C1 segment of cervical spinal cord (tissue), 14 donors: ENCODE measurements around the gene DDX24.

Source experiments
- DNase-seq, 14 donors: peaks; one replicate each; lab custom pipeline; 2025; lab: John Stamatoyannopoulos, UW

The DDX24 gene

GRCh38 chr14:94115058-94115591 lies 34.1 kb upstream of the DDX24 start:
- peak in 5 of 14 donors; percentile 15 to 29 (median 22) for DNase-seq

GRCh38 chr14:94114589-94115057 lies 33.6 kb upstream of the DDX24 start:
- no peak for DNase-seq

DNA sequence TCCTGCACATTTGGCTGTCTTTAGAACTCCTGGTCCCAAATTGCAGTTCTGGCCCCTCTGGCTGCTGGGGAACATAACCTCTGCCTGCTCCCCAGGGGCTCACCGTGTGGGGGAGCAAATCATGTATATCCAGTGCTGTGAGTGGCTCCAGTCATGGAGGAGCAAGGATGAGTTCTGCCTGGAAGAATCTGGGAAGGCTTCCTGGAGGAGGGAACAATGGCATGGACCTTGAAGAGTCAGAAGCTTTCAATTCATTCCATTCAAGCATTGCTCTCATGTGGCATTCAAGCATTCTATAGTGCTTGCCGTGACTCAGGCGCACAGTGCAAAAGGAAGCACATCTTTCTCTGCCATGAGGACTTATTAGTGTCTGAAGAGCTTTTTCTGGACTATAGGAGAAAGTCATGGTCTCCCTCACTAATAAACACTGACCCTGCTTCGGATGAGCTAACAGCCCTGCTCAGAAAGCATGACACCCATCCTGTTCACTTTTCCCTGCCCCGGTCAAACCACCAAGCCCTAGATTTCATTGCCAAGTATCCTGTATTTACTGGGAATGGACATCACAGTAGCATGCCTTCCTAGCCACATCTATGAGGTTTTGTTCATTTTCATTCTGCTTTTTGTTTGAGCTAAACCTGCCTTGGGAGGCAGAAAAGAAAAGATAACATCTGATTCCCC lies 33.0 kb upstream of the DDX24 start:
- DNase-seq, result no peak

- peak in 4 of 14 donors; percentile 21 to 43 (median 26) for DNase-seq
Observed at GRCh38 chr14:94113490-94113889, 32.5 kb upstream of the DDX24 start.

- DNase-seq, result no peak
Observed at GRCh38 chr14:94113073-94113472, 32.1 kb upstream of the DDX24 start.

DNA sequence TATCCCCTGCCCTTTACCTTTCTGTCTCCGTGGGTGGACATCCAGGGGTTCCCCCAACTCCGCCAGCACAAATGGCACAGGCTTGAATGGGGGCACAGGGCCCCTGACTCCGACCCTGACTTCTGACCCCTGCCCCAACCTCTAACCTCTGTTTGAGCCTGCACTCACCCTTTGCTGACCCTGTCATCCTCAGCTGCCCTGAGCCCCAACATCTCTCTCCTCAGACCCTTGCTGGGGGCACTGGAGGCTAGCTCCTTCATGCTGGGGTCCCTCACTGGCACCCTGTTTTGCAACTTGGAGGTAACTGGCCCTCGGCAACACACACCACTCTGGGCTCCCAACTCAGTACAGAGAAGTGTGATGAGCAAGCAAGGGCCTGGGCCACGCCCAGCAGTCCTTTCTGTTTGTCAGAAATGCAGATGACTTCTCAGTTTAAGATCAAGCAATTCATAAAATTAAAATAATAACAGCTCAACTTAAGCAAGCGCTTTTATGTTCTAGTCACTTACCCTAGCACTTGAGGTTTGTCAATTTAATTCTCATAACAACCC lies 31.6 kb upstream of the DDX24 start:
- DNase-seq, result no peak

DNA sequence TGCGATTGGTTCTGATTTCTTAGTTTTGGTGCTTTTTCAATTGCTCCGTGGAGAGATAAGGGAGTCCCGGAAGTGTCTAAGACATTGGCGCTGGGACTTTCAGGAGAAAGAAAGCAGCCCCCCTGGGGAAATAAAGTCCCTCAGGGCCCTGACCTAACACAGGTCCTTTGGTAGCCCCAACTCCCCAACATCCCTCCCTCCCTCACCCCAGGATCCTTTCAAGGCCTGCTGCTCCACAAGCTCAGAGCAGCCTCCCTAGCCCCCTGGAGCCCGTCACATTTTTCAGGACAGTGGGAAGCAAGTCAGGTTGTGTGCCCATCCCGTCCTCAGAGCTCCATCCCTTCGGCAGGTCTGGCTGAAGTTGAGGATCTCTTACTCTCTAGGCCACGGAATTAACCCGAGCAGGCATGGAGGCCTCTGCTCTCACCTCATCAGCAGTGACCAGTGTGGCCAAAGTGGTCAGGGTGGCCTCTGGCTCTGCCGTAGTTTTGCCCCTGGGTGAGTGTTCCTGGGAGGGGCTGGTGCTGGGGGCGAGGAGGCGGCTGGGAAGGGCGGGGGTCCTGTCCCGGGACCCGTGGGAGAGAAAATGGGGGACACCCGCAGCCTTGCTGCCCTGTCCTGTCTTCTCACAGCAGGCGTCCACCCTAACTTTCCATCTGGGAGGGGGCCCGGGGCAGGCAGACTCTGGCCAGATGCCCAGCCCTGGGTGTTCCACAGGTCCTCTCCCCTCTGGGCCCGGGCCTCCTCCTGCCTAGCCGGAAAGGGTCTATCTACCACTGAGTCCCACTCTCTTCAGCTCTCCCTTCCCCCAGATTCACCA lies 30.5 kb upstream of the DDX24 start:
- no peak for DNase-seq

GRCh38 chr14:94110552-94111181 lies 29.7 kb upstream of the DDX24 start, which contains the start of gene IFI27:
TSS of gene IFI27 (plus strand) at chr14:94110736.
- DNase-seq, result no peak

DNA sequence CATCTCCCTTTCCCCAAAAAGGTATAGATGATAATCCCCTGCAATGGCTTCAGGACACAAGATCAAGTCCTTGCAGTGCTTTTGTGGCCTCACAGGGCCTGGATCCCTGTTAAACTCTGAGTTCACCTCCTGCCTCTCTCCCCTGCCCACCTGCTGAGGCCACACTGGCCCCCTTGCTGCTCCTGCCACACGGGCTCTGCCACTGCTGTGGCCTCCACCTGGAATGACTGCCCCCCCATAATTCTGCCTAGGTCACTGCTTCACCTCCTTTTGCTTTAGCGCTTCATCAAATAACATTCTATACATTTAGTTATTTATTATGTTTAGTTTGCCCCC lies 28.9 kb upstream of the DDX24 start:
- no peak for DNase-seq

GRCh38 chr14:94104731-94105130 lies 23.7 kb upstream of the DDX24 start:
- no peak for DNase-seq

- DNase-seq, result peak in 1 of 14 donors; percentile 29
Observed at GRCh38 chr14:94103554-94104150, 22.6 kb upstream of the DDX24 start.

DNA sequence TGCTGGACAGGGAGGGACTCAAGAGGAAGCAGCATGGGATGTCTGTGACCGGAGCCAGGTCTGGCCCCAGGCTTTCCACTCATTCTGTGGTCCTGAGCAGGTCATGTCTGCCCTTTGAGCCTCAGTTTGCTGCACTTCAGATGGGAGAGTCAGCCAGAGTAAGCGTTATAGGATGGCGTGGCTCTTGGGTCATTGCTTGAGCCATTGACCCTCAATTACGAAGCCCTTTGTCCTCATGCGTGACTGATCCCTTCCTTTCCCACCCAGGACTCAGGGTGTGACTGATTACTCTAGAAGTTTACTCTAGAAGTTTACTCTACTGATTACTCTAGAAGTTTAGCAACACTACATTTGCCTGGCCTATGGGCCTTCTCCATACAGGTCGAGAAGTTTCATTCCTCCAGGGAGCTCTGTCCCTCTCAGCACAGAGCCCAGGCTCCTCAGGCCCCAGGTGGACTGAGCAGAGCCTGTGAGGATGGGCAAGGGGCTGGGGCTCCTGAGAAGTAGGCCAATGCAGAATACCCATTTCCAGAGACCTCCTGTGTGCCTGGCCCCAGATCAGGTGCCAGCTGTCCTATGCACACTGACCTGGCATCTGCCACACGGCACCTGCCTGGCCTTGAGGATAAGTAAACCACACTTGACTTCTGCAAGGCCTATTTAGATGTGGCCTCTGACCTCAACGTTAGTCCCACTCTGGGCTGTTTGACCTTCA lies 21.9 kb upstream of the DDX24 start:
- no peak for DNase-seq

DNA sequence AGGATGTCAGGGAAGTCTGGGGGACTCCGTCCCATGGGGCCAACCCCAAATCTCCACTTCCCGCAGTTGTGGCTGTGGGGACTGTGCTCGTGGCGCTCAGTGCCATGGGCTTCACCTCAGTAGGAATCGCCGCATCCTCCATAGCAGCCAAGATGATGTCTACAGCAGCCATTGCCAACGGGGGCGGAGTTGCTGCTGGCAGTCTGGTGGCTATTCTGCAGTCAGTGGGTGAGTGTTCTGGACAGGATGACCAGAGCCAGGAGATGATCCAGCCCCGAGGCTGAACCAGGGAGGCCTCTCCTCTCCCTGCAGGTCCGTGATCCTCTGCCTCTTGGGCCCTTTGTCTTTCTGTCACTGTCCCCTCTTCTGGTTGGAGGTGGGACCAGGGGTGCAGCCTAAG lies 20.7 kb upstream of the DDX24 start:
- peak in 4 of 14 donors; percentile 16 to 66 (median 41) for DNase-seq

DNA sequence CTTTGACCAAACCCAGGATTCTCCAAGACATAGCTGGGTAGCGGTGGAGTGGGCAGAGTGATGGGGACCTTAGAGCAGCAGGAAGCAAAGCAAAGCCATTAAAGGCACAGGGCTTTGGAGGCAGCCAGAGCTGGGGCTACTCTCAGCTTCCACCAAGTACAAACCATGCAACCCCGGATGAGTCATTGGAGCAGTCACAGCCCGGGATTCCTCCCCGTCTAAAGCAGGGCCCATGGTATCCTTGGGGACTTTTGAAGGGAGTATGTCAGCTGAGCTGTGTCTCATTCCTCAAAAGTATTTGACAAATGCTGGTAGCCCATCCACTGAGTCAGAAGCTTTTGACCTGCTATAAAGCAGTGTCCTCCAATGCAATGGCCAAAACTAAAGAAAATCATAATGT lies 19.8 kb upstream of the DDX24 start:
- peak in 1 of 14 donors; percentile 59 for DNase-seq

- no peak for DNase-seq
Observed at GRCh38 chr14:94099006-94099405, 18.0 kb upstream of the DDX24 start.

DNA sequence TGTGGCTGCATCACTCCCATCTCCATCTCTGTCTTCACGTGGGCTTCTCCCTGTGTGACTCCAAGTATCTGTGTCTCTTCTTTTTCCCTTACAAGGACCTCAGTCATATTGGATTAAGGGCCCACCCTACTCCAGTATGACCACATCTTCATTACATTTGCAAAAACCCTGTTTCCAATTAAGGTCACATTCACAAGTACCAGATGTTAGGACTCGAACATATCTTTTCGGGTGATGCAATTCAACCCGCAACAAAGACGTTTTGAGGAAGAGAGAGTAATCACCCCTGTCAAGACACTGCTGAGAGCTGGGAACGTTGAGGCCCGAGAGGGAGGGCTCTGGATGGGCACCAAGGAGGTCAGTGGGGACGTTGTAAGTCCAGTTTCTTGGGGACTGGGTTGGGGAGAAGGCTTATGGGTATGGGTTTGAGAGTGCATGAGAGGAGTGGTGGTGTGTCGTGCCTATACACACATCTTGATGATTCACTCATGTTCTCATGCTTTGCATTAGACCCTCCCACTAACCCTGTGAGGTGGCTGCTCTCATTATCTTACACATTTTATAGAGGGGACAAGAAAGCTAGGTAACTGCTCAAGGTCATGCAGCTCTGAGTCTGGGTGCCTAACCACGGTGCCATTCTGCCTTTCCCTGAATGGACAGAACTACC lies 17.5 kb upstream of the DDX24 start:
- DNase-seq, result no peak

GRCh38 chr14:94097091-94097490 lies 16.1 kb upstream of the DDX24 start:
- no peak for DNase-seq

GRCh38 chr14:94093418-94093817 lies 12.4 kb upstream of the DDX24 start:
- no peak for DNase-seq

DNA sequence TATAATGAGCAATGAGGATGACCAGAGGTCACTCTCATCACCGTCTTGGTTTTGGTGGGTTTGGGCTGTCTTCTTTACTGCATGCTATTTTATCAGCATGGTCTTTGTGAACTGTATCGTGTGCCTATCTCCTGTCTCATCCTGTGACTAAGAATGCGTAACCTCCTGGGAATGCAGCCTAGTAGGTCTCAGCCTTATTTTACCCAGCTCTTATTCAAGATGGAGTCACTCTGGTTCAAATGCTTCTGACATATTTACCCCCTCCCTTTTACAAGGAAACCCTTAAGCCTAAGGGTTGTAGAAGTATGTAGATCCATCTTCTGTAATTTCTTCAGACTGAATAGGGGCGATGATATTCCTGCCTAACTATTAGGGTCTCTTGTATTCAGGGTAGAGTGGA lies 8.5 kb upstream of the DDX24 start:
- no peak for DNase-seq

DNA sequence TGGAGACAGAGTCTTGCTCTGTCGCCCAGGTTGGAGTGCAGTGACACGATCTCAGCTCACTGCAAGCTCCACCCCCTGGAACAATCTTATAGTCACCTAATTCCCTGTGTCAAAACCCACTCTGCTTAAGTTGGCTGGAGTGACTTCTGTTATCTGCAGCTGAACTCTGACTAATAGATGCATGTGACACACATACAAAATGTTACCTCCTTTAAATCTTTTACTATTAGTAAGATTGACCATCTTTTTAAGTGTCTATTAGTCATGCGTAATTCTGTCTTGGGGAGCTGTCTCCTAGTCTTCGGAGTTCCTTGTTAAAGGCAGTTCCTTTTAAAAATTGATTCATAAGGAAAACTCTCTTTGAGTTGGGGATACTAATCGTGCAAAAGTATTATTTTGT lies 7.5 kb upstream of the DDX24 start:
- DNase-seq, result no peak
